ENCODE data around the gene BLMH.

DNA sequence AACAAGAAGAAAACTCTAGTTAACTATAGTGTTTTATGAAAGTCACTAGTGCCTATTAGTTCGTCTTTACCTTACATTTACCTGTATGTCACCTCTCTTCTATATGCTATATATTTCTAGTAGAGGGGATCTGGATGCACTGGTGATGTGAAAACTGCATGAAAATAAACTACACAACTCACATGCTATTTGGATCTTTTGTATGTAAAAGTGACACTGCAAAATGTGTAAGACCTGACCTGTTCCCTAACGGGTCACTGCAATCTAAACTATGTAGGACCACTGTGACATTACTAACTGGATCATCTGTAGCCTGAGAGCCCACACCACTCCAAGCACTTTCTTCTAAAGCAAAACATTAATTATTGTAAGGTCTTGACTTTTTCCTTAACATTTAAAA, 1.7 kb downstream of the BLMH start:
- TF ChIP-seq, protein P1, sequence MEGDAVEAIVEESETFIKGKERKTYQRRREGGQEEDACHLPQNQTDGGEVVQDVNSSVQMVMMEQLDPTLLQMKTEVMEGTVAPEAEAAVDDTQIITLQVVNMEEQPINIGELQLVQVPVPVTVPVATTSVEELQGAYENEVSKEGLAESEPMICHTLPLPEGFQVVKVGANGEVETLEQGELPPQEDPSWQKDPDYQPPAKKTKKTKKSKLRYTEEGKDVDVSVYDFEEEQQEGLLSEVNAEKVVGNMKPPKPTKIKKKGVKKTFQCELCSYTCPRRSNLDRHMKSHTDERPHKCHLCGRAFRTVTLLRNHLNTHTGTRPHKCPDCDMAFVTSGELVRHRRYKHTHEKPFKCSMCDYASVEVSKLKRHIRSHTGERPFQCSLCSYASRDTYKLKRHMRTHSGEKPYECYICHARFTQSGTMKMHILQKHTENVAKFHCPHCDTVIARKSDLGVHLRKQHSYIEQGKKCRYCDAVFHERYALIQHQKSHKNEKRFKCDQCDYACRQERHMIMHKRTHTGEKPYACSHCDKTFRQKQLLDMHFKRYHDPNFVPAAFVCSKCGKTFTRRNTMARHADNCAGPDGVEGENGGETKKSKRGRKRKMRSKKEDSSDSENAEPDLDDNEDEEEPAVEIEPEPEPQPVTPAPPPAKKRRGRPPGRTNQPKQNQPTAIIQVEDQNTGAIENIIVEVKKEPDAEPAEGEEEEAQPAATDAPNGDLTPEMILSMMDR (conservative IDR thresholded peaks at IDR 0.05) = no peak
- no peak for TF ChIP-seq EZH2 (IDR thresholded peaks at IDR 0.05; ENCODE audit: low read depth)

Data from PC-9 (cell line).